Measurements from ENCODE around the gene HLX. TPM values are rescaled to one million over a fixed set of nuclear protein-coding genes. Genes with fewer than 3 reads are reported as not detected.

The HLX gene
- total RNA-seq, 3 donors from 2014 or later = 5.0 to 17.8 (median 15.1) TPM

DNA sequence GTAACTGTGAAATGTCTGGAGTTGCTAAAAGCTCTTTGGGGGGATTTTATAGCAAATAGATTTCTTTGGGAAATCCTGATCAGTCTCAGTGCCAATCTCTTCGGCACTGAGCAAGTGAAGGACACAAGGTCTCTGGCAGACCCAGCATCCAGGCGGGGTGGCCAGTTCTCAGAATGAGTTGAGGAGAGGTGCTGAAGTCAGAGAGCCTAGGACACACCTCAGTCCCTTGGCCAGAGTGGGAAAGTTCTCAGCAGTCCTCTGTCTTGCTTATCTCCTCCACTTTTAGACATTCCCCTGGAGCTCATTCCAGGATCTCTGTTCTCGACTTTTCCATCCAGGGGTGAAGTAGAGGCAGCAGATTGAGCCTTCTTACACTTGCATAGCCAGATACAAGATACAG, 6.7 kb downstream of the HLX start:
- intact Hi-C loops (cut with DNase I; ENCODE audit: low total_unique reads) = no loop called here

DNA sequence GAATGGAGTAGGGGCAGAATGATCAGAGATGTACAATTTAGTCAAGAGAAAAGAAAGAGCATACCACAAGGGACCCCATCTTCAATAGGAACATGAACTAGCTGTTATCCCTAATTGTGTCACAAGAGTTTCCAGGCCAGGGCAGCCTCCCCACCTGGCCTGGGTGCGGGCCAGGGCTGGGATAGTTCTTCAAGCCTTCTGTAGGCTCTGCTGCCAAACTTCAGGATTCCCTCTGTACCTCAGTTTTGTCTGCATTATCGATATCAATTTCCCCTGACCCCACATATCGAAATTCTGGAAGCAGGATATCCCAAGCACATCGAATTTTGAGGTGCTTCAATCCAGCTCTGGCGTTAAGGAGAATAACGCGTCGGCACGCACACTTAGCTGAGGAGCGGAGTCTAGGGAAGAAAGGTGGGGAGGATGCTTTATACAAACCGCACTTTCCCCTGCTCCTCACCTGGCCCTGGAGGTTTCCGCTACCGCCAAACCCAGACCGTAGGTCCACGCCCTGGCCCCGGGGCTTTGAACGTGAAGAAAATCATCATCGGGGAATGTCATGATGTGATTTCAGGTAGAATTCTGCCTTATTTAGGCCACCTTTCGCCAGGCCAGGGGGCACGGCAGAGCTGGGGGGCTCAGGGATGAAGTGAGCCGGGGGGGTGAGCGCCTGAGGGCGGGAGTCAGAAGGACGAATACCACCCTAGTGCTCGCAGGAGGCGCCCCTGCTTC, 7.4 kb downstream of the HLX start:
- intact Hi-C loops (cut with DNase I; ENCODE audit: low total_unique reads) = no loop called here
- Histone ChIP-seq H3K4me1 (peaks cover 0 to 3% of the 10 kb centered on the region in 2 donors), H3K4me3 (no peak overlapping the region), H3K36me3 (no peaks in the 10 kb centered on the region), H3K9me3 (no peaks in the 10 kb centered on the region), H3K27ac (no peak overlapping the region), H3K27me3 (peaks cover 0 to 54% of the 10 kb centered on the region in 2 donors)
- no peak for TF ChIP-seq POLR2A (IDR thresholded peaks at IDR 0.05)
- TF ChIP-seq, protein P1, sequence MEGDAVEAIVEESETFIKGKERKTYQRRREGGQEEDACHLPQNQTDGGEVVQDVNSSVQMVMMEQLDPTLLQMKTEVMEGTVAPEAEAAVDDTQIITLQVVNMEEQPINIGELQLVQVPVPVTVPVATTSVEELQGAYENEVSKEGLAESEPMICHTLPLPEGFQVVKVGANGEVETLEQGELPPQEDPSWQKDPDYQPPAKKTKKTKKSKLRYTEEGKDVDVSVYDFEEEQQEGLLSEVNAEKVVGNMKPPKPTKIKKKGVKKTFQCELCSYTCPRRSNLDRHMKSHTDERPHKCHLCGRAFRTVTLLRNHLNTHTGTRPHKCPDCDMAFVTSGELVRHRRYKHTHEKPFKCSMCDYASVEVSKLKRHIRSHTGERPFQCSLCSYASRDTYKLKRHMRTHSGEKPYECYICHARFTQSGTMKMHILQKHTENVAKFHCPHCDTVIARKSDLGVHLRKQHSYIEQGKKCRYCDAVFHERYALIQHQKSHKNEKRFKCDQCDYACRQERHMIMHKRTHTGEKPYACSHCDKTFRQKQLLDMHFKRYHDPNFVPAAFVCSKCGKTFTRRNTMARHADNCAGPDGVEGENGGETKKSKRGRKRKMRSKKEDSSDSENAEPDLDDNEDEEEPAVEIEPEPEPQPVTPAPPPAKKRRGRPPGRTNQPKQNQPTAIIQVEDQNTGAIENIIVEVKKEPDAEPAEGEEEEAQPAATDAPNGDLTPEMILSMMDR (IDR thresholded peaks at IDR 0.05) = no peak
- no peak for TF ChIP-seq POLR2AphosphoS5 (IDR thresholded peaks at IDR 0.05)
- DNase-seq (ENCODE audit: low spot score in 2 of 2) = no peak

More for the DNA sequence above, 6.7 kb downstream of the HLX start:
- peaks cover 0 to 3% of the 10 kb centered on the region in 2 donors for H3K4me1 ChIP-seq
- TF ChIP-seq, protein P1 (IDR thresholded peaks at IDR 0.05) = no peak
- no peak for TF ChIP-seq POLR2A (IDR thresholded peaks at IDR 0.05)
- TF ChIP-seq POLR2AphosphoS5 (IDR thresholded peaks at IDR 0.05) = no peak
- H3K36me3 ChIP-seq = no peaks in the 10 kb centered on the region
- DNase-seq (ENCODE audit: low spot score in 2 of 2) = no peak
- H3K9me3 ChIP-seq = no peaks in the 10 kb centered on the region
- H3K27me3 ChIP-seq = peaks cover 0 to 48% of the 10 kb centered on the region in 2 donors
- H3K4me3 ChIP-seq = no peak overlapping the region
- no peak overlapping the region for H3K27ac ChIP-seq

DNA sequence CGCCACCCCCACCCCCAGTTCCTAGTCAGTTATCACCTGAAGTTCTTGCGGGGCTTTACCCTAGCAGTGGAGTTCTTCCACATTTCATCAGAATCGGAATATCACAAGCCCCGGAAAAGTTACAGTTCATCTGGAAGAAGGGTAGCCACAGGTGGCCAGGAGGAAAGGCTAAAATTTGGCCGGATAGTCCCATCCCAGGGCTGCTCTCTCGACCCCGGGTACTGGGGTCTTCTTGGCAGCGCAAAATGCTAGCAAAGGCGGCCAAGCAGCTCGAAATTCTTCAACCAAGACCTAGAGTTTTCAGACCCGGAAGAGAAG, 7.9 kb downstream of the HLX start:
- Histone ChIP-seq H3K9me3 (no peaks in the 10 kb centered on the region), H3K36me3 (no peaks in the 10 kb centered on the region), H3K27ac (no peak overlapping the region), H3K4me1 (peaks cover 0 to 3% of the 10 kb centered on the region in 2 donors), H3K27me3 (peaks cover 0 to 60% of the 10 kb centered on the region in 2 donors), H3K4me3 (peak overlapping the region in 2 of 3 donors; percentile 21 to 49)
- no peak for DNase-seq (ENCODE audit: low spot score in 2 of 2)
- intact Hi-C loops (cut with DNase I; ENCODE audit: low total_unique reads) = no loop called here
- TF ChIP-seq, protein P1 (IDR thresholded peaks at IDR 0.05) = no peak
- no peak for TF ChIP-seq POLR2AphosphoS5 (IDR thresholded peaks at IDR 0.05)
- TF ChIP-seq POLR2A (IDR thresholded peaks at IDR 0.05) = no peak

DNA sequence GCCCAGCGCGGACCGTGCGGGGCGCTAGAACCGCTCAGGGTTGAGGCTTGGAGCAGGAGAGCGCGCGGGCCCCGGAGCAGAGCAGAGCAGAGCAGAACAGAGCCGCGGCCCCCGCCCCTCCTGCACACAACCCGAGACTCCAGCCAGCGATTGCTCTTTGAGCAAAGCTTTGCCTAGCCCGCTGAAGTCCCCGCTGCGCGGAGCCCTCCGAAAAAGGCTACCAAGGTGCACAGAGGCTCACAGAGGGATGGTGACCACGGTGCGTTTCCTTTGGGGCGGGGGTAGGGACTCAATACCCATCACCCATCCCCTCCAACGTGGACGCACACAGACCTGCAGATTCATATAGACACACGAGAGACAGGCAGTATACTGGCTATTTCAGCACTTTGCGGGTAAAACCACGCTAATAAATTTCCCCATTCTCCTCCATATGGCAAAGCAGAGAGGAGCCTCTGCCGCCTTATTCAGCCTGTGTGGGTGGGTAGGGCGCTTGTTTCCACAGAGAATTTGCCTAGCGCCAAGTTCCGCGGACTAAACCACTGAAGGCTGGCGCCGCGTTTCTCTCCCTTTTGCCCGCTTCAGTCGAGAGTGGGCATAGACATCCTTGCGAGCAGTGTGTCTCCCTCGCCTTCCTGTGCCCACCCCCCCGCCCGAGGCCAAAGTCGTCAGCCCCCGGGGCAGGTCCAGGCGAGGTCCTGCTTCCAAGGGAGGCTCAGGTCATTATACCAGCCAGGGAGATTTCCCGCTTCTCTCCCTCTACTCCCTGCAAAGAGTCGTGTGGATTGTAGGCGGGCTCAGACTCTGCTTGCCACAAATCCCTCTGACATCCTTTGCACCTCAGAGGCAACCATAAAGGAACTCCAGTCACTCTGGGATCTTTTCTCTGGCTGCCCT, 8.5 kb downstream of the HLX start:
- Histone ChIP-seq H3K27ac (no peak overlapping the region), H3K4me1 (peaks cover 0 to 3% of the 10 kb centered on the region in 2 donors), H3K27me3 (peaks cover 0 to 66% of the 10 kb centered on the region in 2 donors), H3K36me3 (no peaks in the 10 kb centered on the region), H3K9me3 (no peaks in the 10 kb centered on the region), H3K4me3 (peak overlapping the region in 2 of 3 donors; percentile 21 to 49)
- TF ChIP-seq POLR2A (IDR thresholded peaks at IDR 0.05) (no peak), POLR2AphosphoS5 (IDR thresholded peaks at IDR 0.05) (no peak)
- TF ChIP-seq, protein P1 (IDR thresholded peaks at IDR 0.05) = no peak
- no peak for DNase-seq (ENCODE audit: low spot score in 2 of 2)
- intact Hi-C loops (cut with DNase I; ENCODE audit: low total_unique reads) = no loop called here
